GM21447 (cell line): ENCODE data around the gene MBP.

ENCODE experiments used
- ATAC-seq: cut with Tn5 transposase; IDR thresholded peaks from one replicate; pipeline ENCODE4 v1.9.1; 2021; ENCODE audit not compliant: unreplicated experiment

The MBP gene

GRCh38 chr18:77151033-77151771 lies 18.6 kb upstream of the MBP start:
- ATAC-seq, result no peak

- ATAC-seq, result no peak
Measured at GRCh38 chr18:77150588-77150987, 18.0 kb upstream of the MBP start.

- no peak for ATAC-seq
Measured at GRCh38 chr18:77148289-77148688, 15.7 kb upstream of the MBP start.

GRCh38 chr18:77147418-77147852 lies 14.9 kb upstream of the MBP start:
- no peak for ATAC-seq

- ATAC-seq, result no peak
Measured at GRCh38 chr18:77146249-77147080, 13.9 kb upstream of the MBP start.

- no peak for ATAC-seq
Measured at GRCh38 chr18:77145364-77145901, 12.8 kb upstream of the MBP start.

- ATAC-seq, result no peak
Measured at GRCh38 chr18:77144451-77145118, 12.0 kb upstream of the MBP start.

- no peak for ATAC-seq
Measured at GRCh38 chr18:77144046-77144445, 11.5 kb upstream of the MBP start.

- ATAC-seq, result no peak
Measured at GRCh38 chr18:77143196-77143595, 10.6 kb upstream of the MBP start.

- ATAC-seq, result no peak
Measured at GRCh38 chr18:77141401-77142118, 9.0 kb upstream of the MBP start.

GRCh38 chr18:77140439-77141109 lies 8.0 kb upstream of the MBP start:
- ATAC-seq, result no peak

GRCh38 chr18:77140030-77140429 lies 7.4 kb upstream of the MBP start:
- no peak for ATAC-seq

GRCh38 chr18:77139619-77140018 lies 7.0 kb upstream of the MBP start:
- no peak for ATAC-seq

- ATAC-seq, result no peak
Measured at GRCh38 chr18:77138270-77138669, 5.7 kb upstream of the MBP start.

- no peak for ATAC-seq
Measured at GRCh38 chr18:77137851-77138250, 5.3 kb upstream of the MBP start.

GRCh38 chr18:77136871-77137665 lies 4.5 kb upstream of the MBP start:
- ATAC-seq, result no peak

GRCh38 chr18:77136076-77136718 lies 3.6 kb upstream of the MBP start:
- ATAC-seq, result no peak

GRCh38 chr18:77135339-77136075 lies 2.9 kb upstream of the MBP start:
- ATAC-seq, result no peak
